ENCODE results near the gene CARD10. TPM values are rescaled to one million over a fixed set of nuclear protein-coding genes. Genes with fewer than 3 reads are reported as not detected.

Gene CARD10
- total and polyA plus RNA-seq, 2 of the 13 experiments (the other 11 are each of a cell fraction or from before 2014, with no cell fraction given): 35.2 to 55.8 TPM

- TF ChIP-seq CTCF (CRISPR knock-in tag; IDR thresholded peaks at IDR 0.05) (peak; percentile 50), ZFP41 (CRISPR knock-in tag; IDR thresholded peaks at IDR 0.05; ENCODE audit: borderline replicate concordance) (no peak), POLR2AphosphoS2 (IDR thresholded peaks at IDR 0.05; ENCODE audit: low read depth, low read length) (no peak), TEAD2 (CRISPR knock-in tag; IDR thresholded peaks at IDR 0.05) (no peak), ZNF589 (CRISPR knock-in tag; conservative IDR thresholded peaks at IDR 0.05) (0 out of 2 replicates have a peak, but pooled peaks have one; percentile 61), ZNF883 (CRISPR knock-in tag; IDR thresholded peaks at IDR 0.05; ENCODE audit: not compliant biosample characterization) (peak; percentile 7), SP4 (CRISPR knock-in tag; IDR thresholded peaks at IDR 0.05) (0 out of 2 replicates have a peak, but pooled peaks have one; percentile 22), HNRNPLL (IDR thresholded peaks at IDR 0.05; ENCODE audit: low read depth, low read length, poor library complexity, severe bottlenecking) (peak; percentile 15), ZNF260 (CRISPR knock-in tag; IDR thresholded peaks at IDR 0.05; ENCODE audit: borderline replicate concordance, low read depth) (no peak), ZC3H13 (CRISPR knock-in tag; IDR thresholded peaks at IDR 0.05) (no peak), ZNF780A (CRISPR knock-in tag; IDR thresholded peaks at IDR 0.05) (0 out of 2 replicates have a peak, but pooled peaks have one; percentile 36), ZNF512 (CRISPR knock-in tag; IDR thresholded peaks at IDR 0.05) (peak; percentile 72; the same call in 1 of the 2 replicates), AGO2 (optimal IDR thresholded peaks at IDR 0.05; ENCODE audit: low read depth, low read length) (peak; percentile 55), KDM5B (CRISPR knock-in tag; IDR thresholded peaks at IDR 0.05; ENCODE audit: borderline replicate concordance) (0 out of 2 replicates have a peak, but pooled peaks have one; percentile 12), ARHGAP35 (CRISPR knock-in tag; IDR thresholded peaks at IDR 0.05; ENCODE audit: borderline replicate concordance) (0 out of 2 replicates have a peak, but pooled peaks have one; percentile 23), IRF9 (CRISPR knock-in tag; IDR thresholded peaks at IDR 0.05; ENCODE audit: borderline replicate concordance) (peak; percentile 64; the same call in 1 of the 2 replicates), ZNF768 (CRISPR knock-in tag; IDR thresholded peaks at IDR 0.05) (peak; percentile 99; the same call in 1 of the 2 replicates), ZBTB38 (CRISPR knock-in tag; IDR thresholded peaks at IDR 0.05) (0 out of 2 replicates have a peak, but pooled peaks have one; percentile 11), KLF16 (CRISPR knock-in tag; IDR thresholded peaks at IDR 0.05) (0 out of 4 replicates have a peak, but pooled peaks of 1 of the 2 experiments have one; percentile 31), CSRNP1 (CRISPR knock-in tag; IDR thresholded peaks at IDR 0.05) (peak; percentile 15; the same call in 1 of the 2 replicates), ZNF264 (CRISPR knock-in tag; IDR thresholded peaks at IDR 0.05) (no peak), XRCC5 (optimal IDR thresholded peaks at IDR 0.05; ENCODE audit: low read length) (peak; percentile 9)
These were observed 18.2 kb downstream of the CARD10 start (continued) for GRCh38 chr22:37500745-37501609.

Measured in HepG2 (cell line).